T-helper 22 cell (primary cell): ENCODE results near the gene CHPT1.

Experiments
- DNase-seq: peaks from one replicate; pipeline ENCODE4 v3.0.0-alpha.2; 2020; ENCODE audit warnings: low read depth

The CHPT1 gene

GRCh38 chr12:101685092-101685491 is 12.3 kb upstream of the CHPT1 start:
- DNase-seq = no peak

- DNase-seq = no peak
Observed at GRCh38 chr12:101686176-101686575, 11.3 kb upstream of the CHPT1 start.

GRCh38 chr12:101690544-101691098 is 6.8 kb upstream of the CHPT1 start:
- no peak for DNase-seq

- DNase-seq = no peak
Observed at GRCh38 chr12:101691503-101692096, 5.8 kb upstream of the CHPT1 start.

- DNase-seq = no peak
Observed at GRCh38 chr12:101694297-101694848, 3.1 kb upstream of the CHPT1 start.

GRCh38 chr12:101694986-101695385 is 2.5 kb upstream of the CHPT1 start:
- DNase-seq = no peak

- DNase-seq = no peak
Observed at GRCh38 chr12:101695706-101696105, 1.7 kb upstream of the CHPT1 start.

GRCh38 chr12:101696251-101697196 is 916 bp upstream of the CHPT1 start:
- DNase-seq = no peak

GRCh38 chr12:101697930-101698799 is 725 bp downstream of the CHPT1 start:
- DNase-seq = no peak

GRCh38 chr12:101698800-101699347 is 1.4 kb downstream of the CHPT1 start:
- no peak for DNase-seq

- no peak for DNase-seq
Observed at GRCh38 chr12:101700299-101700820, 2.9 kb downstream of the CHPT1 start.

GRCh38 chr12:101703487-101703886 is 6.0 kb downstream of the CHPT1 start:
- DNase-seq = no peak

- DNase-seq = no peak
Observed at GRCh38 chr12:101706403-101706802, 9.0 kb downstream of the CHPT1 start.

GRCh38 chr12:101707131-101707782 is 9.8 kb downstream of the CHPT1 start:
- DNase-seq = no peak

- DNase-seq = no peak
Observed at GRCh38 chr12:101710288-101710687, 12.8 kb downstream of the CHPT1 start.

- DNase-seq = no peak
Observed at GRCh38 chr12:101713059-101713682, 15.7 kb downstream of the CHPT1 start.

GRCh38 chr12:101713930-101714329 is 16.5 kb downstream of the CHPT1 start:
- no peak for DNase-seq

- no peak for DNase-seq
Observed at GRCh38 chr12:101714877-101715444, 17.5 kb downstream of the CHPT1 start.

GRCh38 chr12:101719566-101719965 is 22.1 kb downstream of the CHPT1 start:
- DNase-seq = no peak

- no peak for DNase-seq
Observed at GRCh38 chr12:101720118-101720517, 22.7 kb downstream of the CHPT1 start.
